IMR-90 (cell line): ENCODE results near the gene ASPRV1. TPM values are rescaled to one million over a fixed set of nuclear protein-coding genes. Genes with fewer than 3 reads are reported as not detected.
A peak's percentile ranks its signal among the peaks of the same experiment; 100 is the strongest.

Source experiments
- CTCF ChIP-seq: conservative IDR thresholded peaks from 2 replicates; pipeline ENCODE4 v1.5.1; 2012; ENCODE audit warnings: mild to moderate bottlenecking, low read depth, low read length, improper control_type of control experiment
- NFE2L2 ChIP-seq: fragments of 150-350 bp; IDR thresholded peaks from 2 replicates; pipeline ENCODE4 v1.6.1; 2016; ENCODE audit warnings: low read depth, mild to moderate bottlenecking, low read length
- RAD21 ChIP-seq: IDR thresholded peaks from 2 replicates; pipeline ENCODE4 v1.6.1; 2012; ENCODE audit warnings: low read length, improper control_type of control experiment
- RFX5 ChIP-seq: IDR thresholded peaks from 2 replicates; pipeline ENCODE4 v1.8.0; 2012; ENCODE audit warnings: low read depth, mild to moderate bottlenecking, low read length, moderate library complexity
- polyA plus RNA-seq, 3 experiments: library from polyadenylated mRNA; depleted of rRNA; stranded (reverse); fragments of >200 nt; gene quantifications; 2 replicates each; pipeline ENCODE4 v1.2.3, GENCODE V29; 2012; ENCODE audit warnings: low replicate concordance in 1 of 3
- total RNA-seq: library from RNA; depleted of rRNA; stranded (reverse); fragments of >200 nt; gene quantifications from 2 replicates; pipeline ENCODE4 v1.2.3, GENCODE V29; 2012

Gene ASPRV1
- total and polyA plus RNA-seq, 2 of the 4 experiments (the other 2 are of a cell fraction) = 0.14 to 0.18 TPM

GRCh38 chr2:69914164-69914949 lies 47.1 kb downstream of the ASPRV1 start (continued):
- TF ChIP-seq CTCF = no peak; the same call in 1 of the 2 replicates
- no peak for TF ChIP-seq NFE2L2
- no peak; the same call in 1 of the 2 replicates for TF ChIP-seq RAD21
- TF ChIP-seq RFX5 = peak; percentile 97
